Activated T-helper 1 cell treated with Interleukin-2 at 50 U/mL for 16 hours (primary cell): ENCODE results near the gene MED13L.

Source experiments
- DNase-seq: peaks from one replicate; pipeline ENCODE4 v3.0.0-alpha.2; 2020; ENCODE audit warnings: low read depth

Gene MED13L

DNA sequence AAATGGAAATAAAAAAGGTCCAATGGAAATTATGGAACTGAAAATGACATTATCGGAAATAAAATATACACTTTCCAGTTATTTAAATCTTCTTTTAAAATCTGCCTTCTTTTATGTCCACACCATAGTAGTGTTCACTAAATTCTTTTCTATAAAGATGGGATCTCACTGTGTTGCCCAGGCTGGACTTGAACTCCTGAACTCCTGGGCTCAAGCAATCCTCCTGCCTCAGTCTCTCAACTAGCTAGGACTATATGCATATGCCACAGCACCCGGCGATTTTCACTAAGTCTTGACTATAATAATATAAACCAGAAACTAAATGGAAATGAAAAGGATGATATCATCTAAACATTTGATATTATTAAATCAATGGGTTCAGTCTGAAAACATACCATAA lies 188.4 kb downstream of the MED13L start:
- no peak for DNase-seq

DNA sequence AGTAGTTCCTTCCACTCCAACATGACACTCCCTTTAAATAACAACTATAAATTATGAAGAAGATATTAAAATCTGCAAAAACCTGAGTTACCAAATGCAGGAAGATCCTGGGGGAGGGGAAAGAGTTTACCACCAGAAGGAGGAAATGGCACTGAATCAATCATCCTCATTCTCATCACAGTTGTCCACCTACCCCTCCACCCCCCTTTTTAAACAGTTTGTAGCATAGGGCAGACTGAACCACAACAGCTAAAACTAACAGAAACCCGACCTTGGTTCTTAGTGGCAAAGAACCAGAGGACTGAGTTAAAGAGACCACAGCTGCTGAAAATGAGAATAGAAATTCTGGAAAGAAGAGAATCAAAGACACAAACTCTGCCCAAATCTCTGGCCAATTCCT lies 189.5 kb downstream of the MED13L start:
- DNase-seq: no peak

DNA sequence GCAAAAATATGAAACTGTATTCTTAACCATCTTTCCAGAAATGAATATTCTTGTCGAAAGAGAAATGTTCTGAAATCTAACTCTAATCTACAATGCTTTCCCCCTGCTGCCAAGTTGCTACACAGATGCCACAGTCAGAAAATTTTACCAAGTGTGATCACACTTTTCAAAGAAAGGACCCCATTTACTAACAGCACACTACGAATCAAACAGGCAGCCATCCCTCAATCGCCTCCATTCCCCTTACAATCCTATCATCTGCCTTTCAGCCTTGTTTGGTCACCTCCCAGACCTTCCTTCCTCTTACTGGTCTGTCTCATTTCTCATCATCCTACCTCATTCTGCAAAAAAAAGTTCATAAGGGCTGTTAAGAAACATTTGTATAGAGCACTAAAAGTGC lies 190.1 kb downstream of the MED13L start:
- DNase-seq: no peak

DNA sequence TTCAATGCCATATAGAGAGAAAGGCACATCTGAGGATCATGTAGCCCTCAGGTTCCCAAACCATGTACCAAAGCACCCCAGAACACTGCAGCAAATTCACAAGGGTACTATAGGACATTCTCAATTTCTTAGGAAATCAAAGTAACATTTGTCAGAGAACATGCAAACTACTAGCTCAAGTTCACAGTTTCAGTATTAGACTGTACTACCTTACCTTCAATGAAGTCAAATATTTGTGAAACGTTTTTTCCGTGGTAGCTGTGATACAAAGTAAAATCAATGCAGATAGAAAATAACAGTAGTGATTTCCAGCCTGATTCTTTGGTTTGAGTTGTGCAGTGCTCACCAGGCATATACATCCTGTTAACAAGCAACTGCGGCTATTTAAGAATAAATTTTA lies 197.1 kb downstream of the MED13L start:
- DNase-seq: no peak

GRCh38 chr12:116078396-116078795 lies 199.1 kb downstream of the MED13L start:
- no peak for DNase-seq

DNA sequence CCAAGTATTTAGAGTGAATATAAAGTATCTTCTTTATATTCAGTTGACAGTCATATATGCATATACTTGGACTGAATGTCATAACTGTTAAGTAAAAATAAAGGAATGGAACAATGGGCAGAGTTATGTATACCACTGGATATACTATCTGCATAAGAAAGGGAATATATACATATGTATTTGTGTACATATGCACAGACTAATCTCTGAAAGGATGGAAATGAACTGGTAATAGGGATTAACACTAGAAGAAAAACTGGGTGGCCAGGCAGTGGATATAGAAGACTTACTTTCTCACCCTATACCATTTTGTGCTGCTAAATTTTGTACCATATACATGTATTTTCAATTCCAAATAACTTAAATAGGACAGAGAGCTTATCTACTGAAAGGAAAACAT lies 200.1 kb downstream of the MED13L start:
- no peak for DNase-seq

DNA sequence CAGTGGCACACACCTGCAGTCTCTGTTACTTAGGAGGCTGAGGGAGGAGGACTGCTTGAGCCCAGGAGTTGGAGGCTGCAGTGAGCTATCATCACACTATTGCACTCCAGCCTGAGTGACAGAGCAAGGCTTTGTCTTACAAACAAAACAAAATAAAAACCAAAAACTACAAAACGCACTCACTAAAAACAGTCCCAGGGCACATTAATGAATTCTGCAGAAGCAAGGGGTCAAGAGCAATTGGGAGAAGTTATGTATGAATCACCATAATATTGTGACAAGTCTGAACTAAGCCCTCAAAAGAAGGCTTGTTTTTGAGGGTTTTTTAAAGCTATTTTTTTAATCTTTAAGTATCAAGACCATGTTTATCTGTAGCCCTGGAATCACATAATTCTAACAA lies 201.1 kb downstream of the MED13L start:
- no peak for DNase-seq

GRCh38 chr12:116074686-116075085 lies 202.8 kb downstream of the MED13L start:
- no peak for DNase-seq

- no peak for DNase-seq
These were observed 205.8 kb downstream of the MED13L start for GRCh38 chr12:116071555-116072230.

DNA sequence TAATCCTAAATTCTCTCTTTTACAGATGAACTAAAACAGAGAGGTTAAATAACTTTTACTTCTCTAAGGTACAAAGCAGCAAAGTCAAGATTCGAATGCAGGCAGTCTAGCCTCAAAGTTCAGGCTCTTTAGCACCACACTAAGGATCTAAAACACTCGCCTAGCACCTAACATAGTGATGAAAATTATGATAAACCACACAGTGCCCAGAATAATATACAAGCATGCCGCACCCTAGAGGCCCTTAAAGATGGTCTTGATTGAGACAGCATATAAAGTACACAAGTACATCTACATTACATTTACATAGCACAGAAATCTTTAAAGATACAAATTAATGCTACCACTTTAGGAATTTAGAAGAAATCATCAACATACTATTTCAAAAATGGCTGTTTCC lies 207.0 kb downstream of the MED13L start:
- no peak for DNase-seq

DNA sequence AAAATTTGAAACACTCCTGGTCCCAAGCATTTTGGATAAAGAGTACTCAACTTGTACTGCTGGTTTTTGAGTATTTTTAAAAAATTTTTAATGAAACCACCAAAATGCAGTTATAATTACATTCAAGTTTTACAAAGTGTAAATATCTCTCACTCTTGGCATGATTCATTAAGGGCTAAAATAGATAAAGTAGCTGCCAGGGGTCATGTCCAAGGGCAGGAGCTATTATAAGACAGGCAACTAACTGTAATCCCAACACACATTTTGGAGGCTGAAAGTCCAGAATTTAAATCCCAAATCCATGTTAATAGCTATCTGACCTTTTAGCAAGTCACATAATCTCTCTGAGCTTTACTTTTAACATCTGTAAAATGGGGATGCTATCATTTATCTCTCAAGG lies 207.6 kb downstream of the MED13L start:
- DNase-seq: no peak

- DNase-seq: no peak
These were observed 208.6 kb downstream of the MED13L start for GRCh38 chr12:116068853-116069252.

- DNase-seq: no peak
These were observed 209.1 kb downstream of the MED13L start for GRCh38 chr12:116068371-116068770.

DNA sequence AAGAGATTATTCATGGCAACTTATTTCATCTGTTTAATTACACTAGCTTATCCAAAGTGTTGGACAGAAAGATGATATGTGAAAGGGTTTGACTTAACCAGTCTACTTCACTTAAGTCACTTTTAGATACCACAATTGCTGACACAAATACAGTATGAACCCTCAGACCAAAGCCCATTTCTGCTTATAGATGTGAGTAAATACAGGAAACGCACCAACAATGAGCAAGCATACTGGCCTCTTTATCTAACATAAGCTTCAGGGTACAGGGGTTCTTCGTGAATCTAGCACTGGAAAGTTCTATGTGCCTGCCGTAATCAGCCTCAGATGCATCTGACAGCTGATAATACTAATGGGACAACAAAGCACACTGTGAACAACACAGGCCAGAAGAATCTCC lies 209.6 kb downstream of the MED13L start:
- DNase-seq: no peak

DNA sequence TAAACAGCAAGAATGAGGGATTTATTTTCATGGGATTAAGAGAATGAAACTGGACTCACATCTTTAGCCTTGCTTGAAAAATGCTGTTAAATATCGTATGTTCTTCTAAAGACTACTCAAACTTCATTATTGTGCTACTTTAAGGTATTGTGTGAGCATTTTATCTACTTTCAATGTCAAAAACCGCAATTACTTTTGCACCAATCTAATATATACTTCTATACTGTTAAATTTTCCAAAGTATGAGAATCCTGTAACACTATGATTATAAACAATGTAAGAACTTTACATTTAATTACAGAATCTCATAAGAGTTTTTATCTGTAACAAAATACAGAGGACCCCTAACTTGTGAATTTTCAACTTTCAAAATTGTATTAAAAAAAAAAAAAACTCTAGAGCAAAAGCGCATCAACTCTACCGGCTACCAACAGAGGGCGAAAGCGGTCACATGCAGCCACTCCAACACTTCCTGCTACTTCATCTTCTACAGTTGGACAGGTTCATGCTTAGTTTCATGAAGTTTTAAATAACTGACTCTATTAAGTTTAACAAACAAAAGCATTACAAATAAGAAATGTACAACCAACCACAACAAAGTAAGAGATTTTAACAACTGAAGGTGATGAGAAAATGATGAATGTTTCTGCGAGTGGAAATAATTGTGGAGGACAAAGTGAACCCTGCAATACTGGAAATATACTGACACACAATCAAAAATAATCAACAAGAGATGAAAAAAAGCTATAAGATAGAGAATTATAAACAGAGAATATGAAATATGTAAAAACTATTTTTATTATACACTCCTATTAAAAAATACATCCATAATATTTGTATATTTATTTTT lies 210.9 kb downstream of the MED13L start:
- DNase-seq: peak; percentile 22

GRCh38 chr12:116065606-116066005 lies 211.9 kb downstream of the MED13L start:
- no peak for DNase-seq

DNA sequence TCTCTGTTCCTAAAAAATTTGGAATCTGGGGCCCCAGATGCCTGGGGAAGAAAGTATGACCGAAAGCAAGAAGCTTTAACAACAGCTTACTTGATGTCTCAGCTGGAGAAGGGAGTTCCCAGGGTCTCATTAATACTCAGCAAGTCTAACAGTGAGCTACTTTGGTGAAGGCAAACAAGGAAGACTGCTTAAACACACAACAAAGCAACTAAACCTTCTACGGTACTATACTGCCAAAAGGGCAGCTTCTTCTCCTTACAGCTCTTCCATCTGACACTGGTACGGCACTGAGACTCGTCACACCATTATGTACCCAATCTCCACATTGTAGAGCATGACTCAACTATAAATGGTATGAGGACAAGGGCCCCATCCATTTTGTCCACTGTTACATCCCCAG lies 213.0 kb downstream of the MED13L start:
- no peak for DNase-seq

- DNase-seq: no peak
These were observed 214.8 kb downstream of the MED13L start for GRCh38 chr12:116062698-116063097.

DNA sequence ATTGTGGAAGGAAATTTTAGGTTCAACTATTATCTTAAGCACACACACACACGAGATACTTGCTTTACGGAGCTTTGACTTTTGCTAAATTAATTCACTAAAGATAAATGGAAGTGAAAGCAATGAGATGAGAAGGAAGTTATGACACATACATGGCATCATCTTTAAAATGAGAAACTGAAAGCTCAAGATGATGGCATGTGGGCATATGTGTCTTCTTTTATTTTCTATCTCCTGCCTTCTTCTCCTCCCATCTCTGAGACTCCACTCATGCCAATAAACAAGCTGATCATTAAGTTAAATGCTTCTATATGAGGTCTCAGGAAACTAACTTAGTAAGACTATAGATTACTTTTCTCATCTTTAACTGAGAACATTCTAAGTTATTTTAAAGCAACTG lies 216.7 kb downstream of the MED13L start:
- no peak for DNase-seq

DNA sequence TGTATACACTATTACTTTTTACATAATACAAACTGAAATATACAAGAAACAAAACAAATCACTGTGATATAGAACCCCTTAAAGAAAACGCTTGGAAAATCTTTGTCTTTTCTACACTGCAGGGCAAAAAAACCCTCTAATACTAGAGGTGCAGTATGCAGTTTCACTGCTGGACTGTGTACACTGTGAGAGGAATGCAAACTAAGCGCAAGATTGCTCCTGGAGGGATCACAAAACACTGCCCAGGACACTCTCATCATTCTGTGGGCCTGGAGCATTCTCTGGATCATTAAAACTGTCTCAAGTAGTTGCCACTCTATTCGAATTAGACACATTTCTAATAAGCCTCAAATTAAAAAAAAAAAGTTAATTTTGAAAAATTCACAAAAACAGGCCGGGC lies 217.6 kb downstream of the MED13L start:
- DNase-seq: no peak

GRCh38 chr12:116058574-116058973 lies 218.9 kb downstream of the MED13L start:
- DNase-seq: no peak

GRCh38 chr12:116057356-116057755 lies 220.1 kb downstream of the MED13L start:
- no peak for DNase-seq

DNA sequence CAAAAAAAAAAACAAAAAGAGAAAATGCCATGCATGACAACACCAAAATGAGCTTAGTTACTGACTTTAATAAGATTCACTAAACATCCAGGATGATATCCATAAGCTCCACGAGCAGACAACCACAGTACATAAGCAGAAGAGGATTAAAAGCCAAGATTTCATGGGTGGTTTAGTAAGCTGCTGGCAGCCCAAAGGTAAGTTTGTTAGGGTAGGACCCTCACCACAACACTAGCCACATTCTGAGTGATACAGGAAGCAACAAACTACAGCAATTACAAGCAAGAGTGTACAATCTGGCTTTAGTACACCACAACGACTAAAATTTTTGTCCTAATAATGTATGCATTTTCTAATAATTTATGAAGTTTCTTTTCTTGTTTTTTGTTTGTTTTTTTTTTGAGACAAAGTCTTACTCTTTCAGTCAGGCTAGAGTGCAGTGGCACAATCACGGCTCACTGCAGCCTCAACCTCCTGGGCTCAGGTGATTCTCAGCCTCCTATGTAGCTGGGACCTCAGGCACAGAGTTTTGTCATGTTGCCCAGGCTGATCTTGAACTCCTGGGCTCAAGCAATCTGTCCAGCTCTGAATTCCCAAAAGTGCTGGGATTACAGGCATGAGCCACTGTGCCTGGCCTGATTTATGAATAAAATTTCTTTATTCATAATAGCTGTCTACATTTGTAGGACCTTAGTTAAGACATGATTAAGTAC lies 221.4 kb downstream of the MED13L start:
- DNase-seq: no peak
